Upper lobe of left lung (tissue), 6 donors: ENCODE data around the gene USP13. TPM values are rescaled to one million over a fixed set of nuclear protein-coding genes. Genes with fewer than 3 reads are reported as not detected.

Experiments used
- ATAC-seq, 2 donors: fragments of 200-7000 bp; cut with Tn5 transposase; one replicate each; pipeline ENCODE4 v1.9.1; 2022; ENCODE audit warnings: mild to moderate bottlenecking in 2 of 2, moderate library complexity in 2 of 2; ENCODE audit not compliant: low FRiP score in 2 of 2
- DNase-seq, 2 donors: peaks; one replicate each; pipeline ENCODE4 v3.0.0-alpha.2; 2019 to 2020
- H3K27ac ChIP-seq, 4 donors: fragments of 200-600 bp; sonication (generic); one replicate each; pipeline ENCODE4 v1.5.1; 2016 to 2019
- H3K27me3 ChIP-seq, 4 donors: fragments of 200-600 bp; sonication (generic); one replicate each; pipeline ENCODE4 v1.5.1; 2017 to 2019
- H3K36me3 ChIP-seq, 4 donors: fragments of 200-600 bp; sonication (generic); one replicate each; pipeline ENCODE4 v1.5.1; 2016 to 2019
- H3K4me1 ChIP-seq, 4 donors: fragments of 200-600 bp; sonication (generic); one replicate each; pipeline ENCODE4 v1.5.1; 2018 to 2019
- H3K4me3 ChIP-seq, 4 donors: fragments of 200-600 bp; sonication (generic); one replicate each; pipeline ENCODE4 v1.5.1; 2017 to 2019; ENCODE audit warnings: mild to moderate bottlenecking in 2 of 4, moderate library complexity in 1 of 4
- H3K9me3 ChIP-seq, 4 donors: fragments of 200-600 bp; sonication (generic); one replicate each; pipeline ENCODE4 v1.5.1; 2018 to 2019
- EP300 ChIP-seq, 4 donors: sonication (generic); formaldehyde crosslinking; IDR thresholded peaks; one replicate each; pipeline ENCODE4 v1.5.1; 2017; ENCODE audit warnings: antibody characterized with exemption in 4 of 4, control low read depth in 2 of 4
- POLR2A ChIP-seq, 4 donors: fragments of 450-650 bp; IDR thresholded peaks; one replicate each; pipeline ENCODE4 v1.5.1; 2016 to 2017; ENCODE audit warnings: antibody characterized with exemption in 4 of 4, mild to moderate bottlenecking in 2 of 4
- POLR2AphosphoS5 ChIP-seq, 2 donors: sonication (generic); formaldehyde crosslinking; IDR thresholded peaks; one replicate each; pipeline ENCODE4 v1.5.1; 2017; ENCODE audit warnings: antibody characterized with exemption in 2 of 2
- WGBS, 2 donors: methylation state at CpG; one replicate each; pipeline ENCODE4 v1.1.5; 2017 to 2018; 5-methylcytosine and 5-hydroxymethylcytosine counted together
- total RNA-seq, 6 donors: library from RNA; depleted of rRNA in 4 of 6; stranded (reverse); fragments of >200 nt in 4 of 6; gene quantifications; one replicate each; pipeline versions ENCODE4 v1.1.0 to v1.2.1, GENCODE V29; 2016 to 2021
- TF ChIP-seq, protein P1 (sequence below), 6 experiments: fragments of 450-650 bp in 4 of 6; fragments of 200-600 bp in 2 of 6; sonication (generic) in 2 of 6; IDR thresholded peaks; one replicate each; pipeline ENCODE4 v1.5.1; 2016 to 2019; ENCODE audit warnings: antibody characterized with exemption in 6 of 6
- donor health status: DM: no; HTN: no; CAD: no; lungs with moderate emphysema.
- donor health status: DM: no; HTN: yes; CAD: no; lungs with severe emphysema.

Gene USP13
- total RNA-seq, 6 donors from 2014 or later: 14.4 to 34.6 (median 27.8) TPM

DNA sequence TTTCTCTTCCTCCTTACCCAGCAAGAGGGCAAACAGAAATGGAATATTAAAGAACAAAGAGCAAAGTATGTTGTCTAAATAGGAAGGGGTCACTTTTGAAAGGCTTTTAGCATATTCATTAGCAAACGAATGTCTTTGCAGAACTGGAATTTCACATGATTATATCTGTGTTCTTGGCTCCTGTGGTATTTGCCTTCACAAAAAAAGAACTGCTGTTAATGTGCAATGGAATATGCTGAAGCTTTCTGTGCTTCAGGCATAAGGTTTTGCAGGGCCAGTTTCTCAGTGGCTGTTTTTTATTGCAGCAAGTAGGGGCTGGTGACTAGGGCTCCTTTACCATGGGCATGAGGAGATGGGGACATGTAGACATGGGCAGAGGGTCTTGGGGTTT lies 173.4 kb downstream of the USP13 start:
- Histone ChIP-seq H3K4me1 (no peaks in the 10 kb centered on the region), H3K9me3 (no peaks in the 10 kb centered on the region), H3K27ac (no peak overlapping the region), H3K4me3 (no peak overlapping the region), H3K27me3 (no peaks in the 10 kb centered on the region), H3K36me3 (no peaks in the 10 kb centered on the region)
- ATAC-seq (no peak), DNase-seq (no peak)
- TF ChIP-seq POLR2A (IDR thresholded peaks at IDR 0.05): no peak
- TF ChIP-seq EP300 (IDR thresholded peaks at IDR 0.05): no peak
- TF ChIP-seq, protein P1, sequence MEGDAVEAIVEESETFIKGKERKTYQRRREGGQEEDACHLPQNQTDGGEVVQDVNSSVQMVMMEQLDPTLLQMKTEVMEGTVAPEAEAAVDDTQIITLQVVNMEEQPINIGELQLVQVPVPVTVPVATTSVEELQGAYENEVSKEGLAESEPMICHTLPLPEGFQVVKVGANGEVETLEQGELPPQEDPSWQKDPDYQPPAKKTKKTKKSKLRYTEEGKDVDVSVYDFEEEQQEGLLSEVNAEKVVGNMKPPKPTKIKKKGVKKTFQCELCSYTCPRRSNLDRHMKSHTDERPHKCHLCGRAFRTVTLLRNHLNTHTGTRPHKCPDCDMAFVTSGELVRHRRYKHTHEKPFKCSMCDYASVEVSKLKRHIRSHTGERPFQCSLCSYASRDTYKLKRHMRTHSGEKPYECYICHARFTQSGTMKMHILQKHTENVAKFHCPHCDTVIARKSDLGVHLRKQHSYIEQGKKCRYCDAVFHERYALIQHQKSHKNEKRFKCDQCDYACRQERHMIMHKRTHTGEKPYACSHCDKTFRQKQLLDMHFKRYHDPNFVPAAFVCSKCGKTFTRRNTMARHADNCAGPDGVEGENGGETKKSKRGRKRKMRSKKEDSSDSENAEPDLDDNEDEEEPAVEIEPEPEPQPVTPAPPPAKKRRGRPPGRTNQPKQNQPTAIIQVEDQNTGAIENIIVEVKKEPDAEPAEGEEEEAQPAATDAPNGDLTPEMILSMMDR (IDR thresholded peaks at IDR 0.05): no peak
- TF ChIP-seq POLR2AphosphoS5 (IDR thresholded peaks at IDR 0.05): no peak
- WGBS, 2 donors: 4 to 11% methylated on average over 1 of the region's 1 CpG

DNA sequence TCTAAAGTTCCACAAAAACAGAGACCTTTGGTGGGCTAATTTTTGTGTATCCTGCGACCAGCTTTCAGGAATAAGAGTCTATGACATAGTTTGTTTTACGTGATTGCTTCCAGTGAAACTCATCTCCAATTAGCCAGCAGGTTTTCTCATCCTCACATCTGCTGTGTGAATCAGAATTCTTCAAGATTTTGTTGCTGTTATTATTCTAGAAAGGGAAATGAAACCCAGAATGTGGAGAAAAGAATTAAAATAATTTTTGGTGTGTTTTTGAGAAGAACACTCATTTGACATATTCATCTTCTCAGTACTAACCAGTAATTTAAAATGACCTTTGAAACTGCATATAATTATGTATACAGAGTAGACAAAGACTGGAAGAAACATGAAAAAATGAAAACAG lies 175.9 kb downstream of the USP13 start:
- DNase-seq (no peak), ATAC-seq (no peak)
- H3K36me3 ChIP-seq: no peaks in the 10 kb centered on the region
- no peaks in the 10 kb centered on the region for H3K27me3 ChIP-seq
- no peaks in the 10 kb centered on the region for H3K4me1 ChIP-seq
- no peak overlapping the region for H3K4me3 ChIP-seq
- TF ChIP-seq, protein P1 (IDR thresholded peaks at IDR 0.05): no peak
- TF ChIP-seq POLR2A (IDR thresholded peaks at IDR 0.05) (no peak), POLR2AphosphoS5 (IDR thresholded peaks at IDR 0.05) (no peak), EP300 (IDR thresholded peaks at IDR 0.05) (no peak)
- WGBS, 2 donors: 88 to 95% methylated on average over 2 of the region's 2 CpGs
- no peaks in the 10 kb centered on the region for H3K9me3 ChIP-seq
- no peak overlapping the region for H3K27ac ChIP-seq

DNA sequence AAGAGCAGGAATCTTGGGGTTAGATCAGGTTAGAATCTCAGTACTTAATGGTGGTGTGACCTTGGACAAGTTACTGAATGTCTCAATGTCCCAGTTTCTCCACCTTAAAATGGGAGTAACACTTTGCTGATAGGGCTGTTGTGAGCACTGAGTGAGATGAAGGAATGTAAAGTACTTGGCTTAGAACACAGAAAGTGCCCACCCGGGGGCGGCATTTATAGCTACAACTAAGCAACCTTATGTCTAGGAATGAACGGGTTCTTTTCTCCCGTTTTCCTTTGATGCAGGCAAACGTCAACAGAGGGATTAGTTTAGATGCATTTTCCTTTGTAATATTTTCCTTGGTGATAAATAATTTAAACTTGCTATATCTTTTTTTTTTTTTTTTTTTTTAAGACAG lies 176.6 kb downstream of the USP13 start:
- ATAC-seq (no peak), DNase-seq (no peak)
- H3K36me3 ChIP-seq: no peaks in the 10 kb centered on the region
- H3K27ac ChIP-seq: no peak overlapping the region
- no peaks in the 10 kb centered on the region for H3K4me1 ChIP-seq
- WGBS, 2 donors: 65% methylated on average over 5 of the region's 5 CpGs
- TF ChIP-seq EP300 (IDR thresholded peaks at IDR 0.05): no peak
- TF ChIP-seq, protein P1 (IDR thresholded peaks at IDR 0.05): no peak
- no peak overlapping the region for H3K4me3 ChIP-seq
- H3K9me3 ChIP-seq: no peaks in the 10 kb centered on the region
- H3K27me3 ChIP-seq: no peaks in the 10 kb centered on the region

DNA sequence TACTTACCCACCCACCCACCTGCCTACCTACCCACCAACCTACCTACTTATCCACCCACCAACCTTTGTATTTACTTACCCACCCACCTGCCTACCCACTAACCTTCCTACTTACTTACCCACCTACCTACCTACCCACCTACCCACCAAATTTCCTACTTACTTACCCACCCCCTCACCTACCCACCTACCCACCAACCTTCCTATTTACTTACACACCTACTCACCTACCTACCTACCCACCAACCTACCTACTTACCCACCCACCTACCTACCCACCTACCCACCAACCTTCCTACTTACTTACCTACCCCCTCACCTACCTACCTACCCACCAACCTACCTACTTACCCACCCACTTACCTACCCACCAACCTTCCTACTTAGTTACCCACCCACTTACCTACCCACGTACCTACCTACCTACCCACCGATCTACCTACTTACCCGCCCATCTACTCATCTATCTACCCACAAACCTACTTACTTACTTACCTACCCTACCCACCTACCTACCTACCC lies 179.6 kb downstream of the USP13 start:
- Histone ChIP-seq H3K4me1 (no peaks in the 10 kb centered on the region), H3K36me3 (no peaks in the 10 kb centered on the region), H3K9me3 (no peaks in the 10 kb centered on the region), H3K4me3 (no peak overlapping the region), H3K27ac (no peak overlapping the region), H3K27me3 (no peaks in the 10 kb centered on the region)
- TF ChIP-seq POLR2A (IDR thresholded peaks at IDR 0.05) (no peak), POLR2AphosphoS5 (IDR thresholded peaks at IDR 0.05) (no peak), EP300 (IDR thresholded peaks at IDR 0.05) (no peak)
- TF ChIP-seq, protein P1 (IDR thresholded peaks at IDR 0.05): no peak
- ATAC-seq (no peak), DNase-seq (no peak)
- WGBS, 2 donors: 91 to 98% methylated on average over 3 of the region's 3 CpGs

DNA sequence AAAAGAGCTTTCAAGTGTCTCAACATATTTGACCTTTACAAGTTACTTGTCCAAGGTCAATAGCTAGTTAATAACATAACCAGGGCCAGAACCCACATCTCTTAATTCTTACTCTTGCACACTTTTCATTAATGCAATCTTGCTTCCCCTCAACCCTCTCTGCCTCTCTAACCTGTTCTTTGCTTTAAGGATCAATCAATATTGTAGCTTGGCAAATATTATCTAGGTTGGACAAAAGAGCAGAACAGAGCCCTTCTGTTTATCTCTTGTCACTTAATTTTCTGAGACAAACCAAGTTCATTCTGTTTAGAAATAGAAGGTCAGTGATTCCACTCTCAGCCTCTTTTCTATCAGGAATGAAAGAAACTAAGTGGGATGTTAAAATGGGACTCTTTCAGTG lies 180.5 kb downstream of the USP13 start:
- Histone ChIP-seq H3K27ac (no peak overlapping the region), H3K36me3 (no peaks in the 10 kb centered on the region), H3K4me1 (no peaks in the 10 kb centered on the region), H3K27me3 (no peaks in the 10 kb centered on the region), H3K9me3 (no peaks in the 10 kb centered on the region), H3K4me3 (no peak overlapping the region)
- ATAC-seq (no peak), DNase-seq (no peak)
- TF ChIP-seq POLR2AphosphoS5 (IDR thresholded peaks at IDR 0.05): no peak
- TF ChIP-seq, protein P1 (IDR thresholded peaks at IDR 0.05): no peak
- TF ChIP-seq POLR2A (IDR thresholded peaks at IDR 0.05): no peak
- TF ChIP-seq EP300 (IDR thresholded peaks at IDR 0.05): no peak
